GM12892 (cell line): Measurements from ENCODE around the gene CECR2.

Source experiments
- DNase-seq: peaks from one replicate; pipeline ENCODE4 v3.0.0; 2011; ENCODE audit not compliant: insufficient read length
- FAIRE-seq: peaks from 2 replicates; lab custom pipeline; 2011; peaks lifted over from hg19 to GRCh38; lab: Jason Lieb, UNC
- POLR2A ChIP-seq: IDR thresholded peaks from 2 replicates; pipeline ENCODE4 v1.6.1; 2011; ENCODE audit warnings: low read depth, low read length, control low read depth
- POLR2AphosphoS5 ChIP-seq: IDR thresholded peaks from 2 replicates; pipeline ENCODE4 v1.6.1; 2011; ENCODE audit warnings: low read depth, low read length, control low read depth
- TAF1 ChIP-seq: IDR thresholded peaks from 2 replicates; pipeline ENCODE4 v1.6.1; 2011; ENCODE audit warnings: low read depth, mild to moderate bottlenecking, control low read depth, low read length, borderline replicate concordance

The CECR2 gene

DNA sequence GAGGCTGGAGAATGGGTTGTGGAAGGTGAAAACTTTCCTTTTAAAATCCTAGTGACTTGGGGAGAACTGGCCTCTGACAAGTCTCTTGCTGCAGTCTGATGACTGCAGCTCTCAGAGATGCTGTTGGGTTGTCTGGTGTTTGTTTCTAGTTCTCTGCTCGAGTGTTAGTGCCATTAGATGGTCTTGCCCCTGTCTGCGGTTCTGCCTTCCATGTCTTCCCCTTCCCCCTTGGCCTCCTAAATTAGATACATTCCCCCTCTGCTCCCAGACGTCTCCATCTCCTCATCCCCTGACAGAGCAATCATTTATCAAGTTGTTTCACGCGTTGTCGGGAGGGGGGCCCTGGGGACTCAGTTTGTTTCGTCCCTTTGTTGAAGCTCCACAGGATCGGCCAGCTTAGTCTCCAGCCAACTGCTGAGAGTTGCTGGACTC, 67.7 kb downstream of the CECR2 start:
- FAIRE-seq (no peak), DNase-seq (no peak)
- no peak for TF ChIP-seq TAF1

DNA sequence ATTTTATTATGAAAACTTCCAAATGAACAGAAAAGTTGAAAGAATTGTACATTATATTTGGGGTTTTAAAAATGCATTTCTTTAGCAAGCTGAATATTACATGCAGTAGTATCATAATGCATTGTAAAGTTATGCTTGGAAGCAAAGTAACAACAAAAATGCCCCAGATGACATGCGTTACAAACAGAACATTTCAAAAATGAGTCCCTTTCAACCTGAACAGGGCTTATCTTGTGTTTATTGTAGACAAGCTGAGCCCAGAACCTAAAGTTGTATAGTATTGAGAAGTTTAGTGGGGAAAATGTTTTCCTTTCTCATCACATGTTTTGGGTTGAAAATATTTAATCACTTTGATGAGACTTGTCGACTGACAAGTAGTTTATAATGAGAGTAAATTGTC, 68.8 kb downstream of the CECR2 start:
- no peak for FAIRE-seq
- DNase-seq: no peak
- no peak for TF ChIP-seq POLR2AphosphoS5
- TF ChIP-seq POLR2A: no peak
- no peak for TF ChIP-seq TAF1

- DNase-seq: no peak
- no peak for TF ChIP-seq TAF1
- TF ChIP-seq POLR2AphosphoS5: no peak
- no peak for TF ChIP-seq POLR2A
- no peak for FAIRE-seq
Measured at GRCh38 chr22:17441326-17441725, 72.1 kb downstream of the CECR2 start.

- FAIRE-seq (no peak), DNase-seq (no peak)
- TF ChIP-seq POLR2AphosphoS5 (no peak), POLR2A (no peak), TAF1 (no peak)
Measured at GRCh38 chr22:17443405-17444203, 74.3 kb downstream of the CECR2 start.

- TF ChIP-seq POLR2AphosphoS5 (no peak), POLR2A (no peak), TAF1 (no peak)
- FAIRE-seq (no peak), DNase-seq (no peak)
Measured at GRCh38 chr22:17444204-17444504, 74.9 kb downstream of the CECR2 start.

GRCh38 chr22:17446698-17447097, 77.4 kb downstream of the CECR2 start:
- TF ChIP-seq POLR2AphosphoS5 (no peak), TAF1 (no peak), POLR2A (no peak)
- FAIRE-seq (no peak), DNase-seq (no peak)

DNA sequence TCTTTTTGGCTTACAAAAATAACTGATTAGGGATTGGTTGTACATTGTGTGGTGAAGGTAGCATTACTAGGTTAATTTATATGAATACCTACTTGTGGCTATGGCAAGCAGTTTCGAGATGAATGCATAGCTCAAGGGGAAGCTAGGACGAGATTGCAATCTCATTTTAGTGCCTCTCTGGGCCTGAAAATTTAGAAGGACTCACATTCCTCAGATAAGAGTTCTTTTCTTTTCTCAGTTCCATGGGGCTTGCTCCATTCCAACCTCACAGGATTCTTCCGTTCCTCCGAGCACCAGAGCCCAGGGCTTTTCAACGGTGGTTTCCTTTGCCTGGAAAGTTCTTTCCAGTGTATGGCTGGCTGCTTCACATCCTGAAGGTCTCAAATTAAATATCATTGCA, 82.1 kb downstream of the CECR2 start:
- DNase-seq (no peak), FAIRE-seq (no peak)
- no peak for TF ChIP-seq TAF1
- TF ChIP-seq POLR2AphosphoS5: no peak
- TF ChIP-seq POLR2A: no peak

- no peak for FAIRE-seq
Measured at GRCh38 chr22:17460895-17461294, 91.6 kb downstream of the CECR2 start.

GRCh38 chr22:17470880-17471500, 101.7 kb downstream of the CECR2 start:
- no peak for FAIRE-seq
- DNase-seq: no peak
- no peak for TF ChIP-seq TAF1

More at GRCh38 chr22:17460895-17461294, 91.6 kb downstream of the CECR2 start:
- no peak for TF ChIP-seq POLR2A
- no peak for TF ChIP-seq TAF1
- no peak for TF ChIP-seq POLR2AphosphoS5
- no peak for DNase-seq

DNA sequence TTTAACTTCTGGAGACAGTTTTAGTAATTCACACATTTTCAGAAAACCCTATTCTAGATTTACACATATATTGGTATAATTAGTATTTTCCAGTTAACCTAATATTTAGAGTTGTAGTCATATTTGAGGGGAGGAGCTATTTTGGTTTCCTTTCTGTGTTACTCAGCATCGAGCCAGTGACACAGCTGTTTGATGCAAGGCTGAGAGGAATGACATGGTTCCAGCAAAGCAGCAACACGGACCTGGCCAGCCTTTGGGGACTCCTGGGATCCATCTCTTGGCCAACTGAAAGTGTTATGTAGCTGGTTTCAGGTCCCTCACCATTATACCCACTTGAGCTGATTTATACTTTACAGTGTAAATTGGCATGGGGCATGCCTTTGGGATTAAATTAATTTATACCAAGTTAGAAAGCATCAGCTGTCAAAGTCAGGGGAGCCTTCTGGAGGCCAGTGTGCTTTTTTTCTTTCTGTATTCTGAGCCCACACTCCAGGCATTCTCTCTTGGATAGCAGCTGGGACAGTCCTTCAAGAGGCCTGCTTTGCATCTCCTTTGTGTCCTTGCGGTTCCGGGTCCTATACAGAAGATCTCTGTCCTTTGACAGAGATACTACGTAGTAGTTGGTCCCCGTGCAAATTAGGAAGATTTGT, 102.8 kb downstream of the CECR2 start:
- FAIRE-seq: no peak
- no peak for DNase-seq
- no peak for TF ChIP-seq POLR2A
- TF ChIP-seq TAF1: no peak
- TF ChIP-seq POLR2AphosphoS5: no peak

- TF ChIP-seq POLR2AphosphoS5 (no peak), TAF1 (no peak), POLR2A (no peak)
- FAIRE-seq (no peak), DNase-seq (no peak)
Measured at GRCh38 chr22:17472932-17473331, 103.7 kb downstream of the CECR2 start.

DNA sequence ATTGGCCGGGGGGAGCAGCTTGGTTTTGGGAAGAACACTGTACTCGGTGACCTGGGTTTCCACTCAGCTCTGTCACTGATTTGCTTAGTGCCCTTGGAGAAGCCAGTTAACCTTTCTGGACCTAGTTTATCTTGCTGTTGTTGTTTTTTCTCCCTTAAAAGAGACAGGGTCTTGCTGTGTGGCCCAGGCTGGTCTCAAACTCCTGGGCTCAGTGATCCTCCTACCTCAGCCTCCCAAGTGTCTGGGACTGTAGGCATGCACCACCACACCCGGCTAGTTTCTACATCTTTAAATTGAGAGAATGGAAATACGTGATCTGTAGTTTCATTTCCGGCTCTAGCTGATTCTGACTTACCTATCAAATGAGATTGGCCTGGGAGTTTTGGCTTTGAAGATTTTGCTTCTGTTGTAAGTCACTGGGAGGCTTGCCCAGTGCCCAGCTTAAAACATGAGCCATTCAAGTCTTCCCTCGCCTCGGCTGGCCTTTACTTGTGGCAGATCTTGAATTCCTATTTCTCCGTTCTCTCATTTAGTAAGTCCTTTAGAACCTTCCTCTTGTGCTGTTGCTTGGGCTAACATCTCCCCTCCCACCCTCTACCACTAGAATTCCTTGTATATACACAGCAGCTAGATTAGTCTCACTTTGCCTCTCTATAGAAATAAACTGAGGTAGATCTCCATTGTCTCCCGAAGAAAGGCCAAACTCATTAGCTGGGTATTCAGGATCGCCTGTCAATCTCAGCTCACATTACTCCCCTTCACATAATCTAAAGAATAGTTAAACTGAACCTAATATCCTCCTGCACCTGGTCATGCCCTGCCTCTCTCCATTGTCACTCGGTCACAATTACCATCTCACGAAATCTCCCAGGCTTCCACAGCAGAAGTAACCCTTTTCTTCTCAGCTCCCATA, 106.3 kb downstream of the CECR2 start:
- no peak for FAIRE-seq
- DNase-seq: no peak
- no peak for TF ChIP-seq POLR2A
- TF ChIP-seq TAF1: no peak
- no peak for TF ChIP-seq POLR2AphosphoS5
